ENCODE results near the gene SRC. TPM values are rescaled to one million over a fixed set of nuclear protein-coding genes. Genes with fewer than 3 reads are reported as not detected.
A peak's percentile ranks its signal among the peaks of the same experiment; 100 is the strongest.

The SRC gene
- total and polyA plus RNA-seq, 2 experiments from 2014 or later: 26.2 to 34.3 TPM

DNA sequence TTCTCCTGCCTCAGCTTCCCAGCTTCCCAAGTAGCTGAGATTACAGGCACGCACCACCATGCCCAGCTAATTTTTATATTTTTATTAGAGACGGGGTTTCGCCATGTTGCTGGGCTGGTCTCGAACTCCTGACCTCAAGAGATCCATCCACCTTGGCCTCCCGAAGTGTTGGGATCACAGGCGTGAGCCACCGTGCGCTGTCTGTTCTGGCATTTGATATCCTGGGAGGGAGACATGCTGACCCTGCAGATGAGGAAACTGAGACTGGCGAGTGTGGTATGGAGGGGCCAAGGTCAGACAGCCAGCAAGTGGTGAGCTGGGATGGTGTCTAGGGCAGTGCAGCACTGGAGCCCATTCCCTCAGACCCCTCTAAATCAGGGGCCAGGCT is 44.6 kb downstream of the SRC start:
- TF ChIP-seq, protein P1, sequence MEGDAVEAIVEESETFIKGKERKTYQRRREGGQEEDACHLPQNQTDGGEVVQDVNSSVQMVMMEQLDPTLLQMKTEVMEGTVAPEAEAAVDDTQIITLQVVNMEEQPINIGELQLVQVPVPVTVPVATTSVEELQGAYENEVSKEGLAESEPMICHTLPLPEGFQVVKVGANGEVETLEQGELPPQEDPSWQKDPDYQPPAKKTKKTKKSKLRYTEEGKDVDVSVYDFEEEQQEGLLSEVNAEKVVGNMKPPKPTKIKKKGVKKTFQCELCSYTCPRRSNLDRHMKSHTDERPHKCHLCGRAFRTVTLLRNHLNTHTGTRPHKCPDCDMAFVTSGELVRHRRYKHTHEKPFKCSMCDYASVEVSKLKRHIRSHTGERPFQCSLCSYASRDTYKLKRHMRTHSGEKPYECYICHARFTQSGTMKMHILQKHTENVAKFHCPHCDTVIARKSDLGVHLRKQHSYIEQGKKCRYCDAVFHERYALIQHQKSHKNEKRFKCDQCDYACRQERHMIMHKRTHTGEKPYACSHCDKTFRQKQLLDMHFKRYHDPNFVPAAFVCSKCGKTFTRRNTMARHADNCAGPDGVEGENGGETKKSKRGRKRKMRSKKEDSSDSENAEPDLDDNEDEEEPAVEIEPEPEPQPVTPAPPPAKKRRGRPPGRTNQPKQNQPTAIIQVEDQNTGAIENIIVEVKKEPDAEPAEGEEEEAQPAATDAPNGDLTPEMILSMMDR (IDR thresholded peaks at IDR 0.05; ENCODE audit: low read depth, low read length): no peak
- Histone ChIP-seq H3K9me3 (ENCODE audit: low read depth) (no peaks in the 10 kb centered on the region), H3K4me1 (ENCODE audit: low read depth) (peaks cover 3% of the 10 kb centered on the region), H3K4me3 (no peak overlapping the region), H3K36me3 (no peaks in the 10 kb centered on the region), H3K27me3 (no peaks in the 10 kb centered on the region), H3K27ac (no peak overlapping the region)
- no peak for DNase-seq (ENCODE audit: low read depth in 1 of 2, low spot score in 1 of 2)

DNA sequence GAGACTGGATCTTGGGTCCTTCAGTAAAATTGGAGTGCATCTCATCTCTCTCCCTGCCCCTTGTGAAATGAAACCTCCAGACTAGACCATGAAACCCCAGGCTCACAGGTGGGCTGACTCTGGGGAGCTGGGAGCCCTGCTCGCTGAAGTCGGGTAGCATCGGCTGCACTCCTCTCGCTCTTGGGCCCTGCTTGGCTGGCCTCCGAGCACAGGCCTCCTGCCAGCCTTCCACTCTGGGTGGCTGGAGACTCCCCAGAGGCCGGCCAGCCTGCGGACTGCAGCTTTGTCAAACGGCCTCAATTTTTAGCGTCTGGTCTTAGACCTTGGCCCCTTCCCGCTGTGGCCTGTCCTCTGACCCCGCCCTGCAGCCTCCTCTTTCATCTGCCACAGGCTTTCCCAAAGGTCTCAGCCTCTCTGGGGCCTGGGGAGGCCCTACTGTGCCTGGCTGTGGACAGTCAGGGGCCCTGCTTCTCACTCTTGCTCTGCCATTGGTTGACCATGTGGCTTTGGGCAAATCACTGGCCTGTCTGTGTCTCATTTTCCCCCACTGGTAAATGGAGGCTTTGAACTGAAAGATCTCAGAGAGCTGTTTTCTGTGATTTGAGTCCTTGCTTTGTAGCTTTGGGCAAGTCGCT is 45.1 kb downstream of the SRC start:
- no peaks in the 10 kb centered on the region for H3K9me3 ChIP-seq (ENCODE audit: low read depth)
- DNase-seq (ENCODE audit: low read depth in 1 of 2, low spot score in 1 of 2): no peak
- H3K4me1 ChIP-seq (ENCODE audit: low read depth): peaks cover 8% of the 10 kb centered on the region
- H3K27ac ChIP-seq: no peak overlapping the region
- TF ChIP-seq, protein P1 (IDR thresholded peaks at IDR 0.05; ENCODE audit: low read depth, low read length): no peak
- H3K4me3 ChIP-seq: no peak overlapping the region
- no peaks in the 10 kb centered on the region for H3K36me3 ChIP-seq
- no peaks in the 10 kb centered on the region for H3K27me3 ChIP-seq

DNA sequence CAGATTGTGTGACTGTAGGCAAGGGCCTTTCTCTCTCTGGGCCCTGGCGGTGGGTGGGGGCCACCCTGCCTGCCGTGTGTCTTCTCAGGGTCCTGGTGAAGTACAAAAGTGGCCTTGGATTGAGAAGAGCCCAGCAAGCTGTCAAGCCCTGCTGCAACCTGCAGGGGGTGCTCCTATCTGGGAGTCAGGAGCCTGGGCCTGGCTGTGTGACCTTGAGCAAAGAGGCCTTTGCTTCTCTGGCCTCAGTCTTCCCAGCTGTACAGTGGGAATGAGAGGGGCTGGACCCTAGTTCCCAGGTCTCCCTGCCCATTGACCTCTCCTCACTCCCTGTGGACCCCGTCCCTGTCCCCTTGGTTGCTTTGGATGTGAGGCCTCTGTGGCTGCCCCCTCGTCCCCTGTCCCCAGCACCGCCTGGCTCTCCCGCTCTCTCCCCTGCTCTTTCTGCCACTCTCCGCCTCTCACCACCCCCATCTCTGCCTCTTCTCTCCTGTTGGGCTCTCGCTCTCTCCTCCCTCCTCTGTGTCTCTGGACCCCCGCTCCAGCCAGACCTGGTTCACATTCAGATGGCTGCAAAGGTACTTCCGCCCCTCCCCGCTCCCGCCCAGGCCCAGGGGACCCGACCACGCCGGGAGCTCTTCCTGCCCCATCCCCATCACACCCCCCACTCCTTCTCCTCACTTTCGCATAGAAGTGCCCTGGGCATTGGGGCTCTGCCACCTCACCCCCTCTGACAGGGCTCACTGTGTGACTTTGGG is 46.7 kb downstream of the SRC start:
- no peaks in the 10 kb centered on the region for H3K27me3 ChIP-seq
- TF ChIP-seq, protein P1 (IDR thresholded peaks at IDR 0.05; ENCODE audit: low read depth, low read length): peak; percentile 35
- H3K4me3 ChIP-seq: no peak overlapping the region
- H3K9me3 ChIP-seq (ENCODE audit: low read depth): no peaks in the 10 kb centered on the region
- H3K27ac ChIP-seq: no peak overlapping the region
- no peaks in the 10 kb centered on the region for H3K36me3 ChIP-seq
- H3K4me1 ChIP-seq (ENCODE audit: low read depth): peaks cover 18% of the 10 kb centered on the region
- DNase-seq (ENCODE audit: low read depth in 1 of 2, low spot score in 1 of 2): peak in 1 of 2 donors; percentile 22

DNA sequence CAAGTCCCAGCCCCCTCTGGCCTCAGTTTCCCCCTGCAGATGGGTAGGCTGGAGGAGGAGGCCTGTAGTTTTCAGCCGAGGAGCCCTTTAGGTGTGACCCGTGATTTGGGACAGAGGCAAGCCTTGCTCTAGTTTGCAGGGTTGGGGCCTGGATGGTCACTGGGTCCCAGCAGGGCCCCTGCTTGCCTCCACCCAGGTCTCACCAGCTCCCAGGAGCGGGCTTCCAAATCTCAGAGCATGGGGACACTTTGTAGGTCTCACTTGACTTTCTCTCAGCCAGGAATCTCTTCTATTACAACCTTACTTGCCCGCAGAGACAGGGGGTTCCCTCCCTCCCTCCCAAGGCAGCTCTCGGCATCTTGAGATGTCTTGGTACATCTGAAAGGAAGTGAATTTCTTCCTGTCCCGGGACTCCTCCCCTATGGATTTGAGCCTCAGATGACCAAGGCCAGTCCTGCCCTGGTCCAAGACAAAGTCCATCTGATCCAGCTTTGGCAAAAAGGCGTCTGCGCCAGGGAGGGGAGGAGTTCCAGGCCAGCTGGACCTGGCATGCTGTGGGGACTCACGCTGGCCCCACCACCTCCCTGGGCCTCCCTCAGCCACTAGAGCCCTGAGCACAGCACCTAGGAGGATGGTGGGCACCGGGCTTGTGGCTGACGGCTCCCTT is 47.4 kb downstream of the SRC start:
- TF ChIP-seq, protein P1 (IDR thresholded peaks at IDR 0.05; ENCODE audit: low read depth, low read length): no peak
- Histone ChIP-seq H3K36me3 (peaks cover 1% of the 10 kb centered on the region), H3K27me3 (no peaks in the 10 kb centered on the region), H3K9me3 (ENCODE audit: low read depth) (no peaks in the 10 kb centered on the region), H3K27ac (no peak overlapping the region), H3K4me1 (ENCODE audit: low read depth) (peaks cover 18% of the 10 kb centered on the region), H3K4me3 (no peak overlapping the region)
- DNase-seq (ENCODE audit: low read depth in 1 of 2, low spot score in 1 of 2): no peak

DNA sequence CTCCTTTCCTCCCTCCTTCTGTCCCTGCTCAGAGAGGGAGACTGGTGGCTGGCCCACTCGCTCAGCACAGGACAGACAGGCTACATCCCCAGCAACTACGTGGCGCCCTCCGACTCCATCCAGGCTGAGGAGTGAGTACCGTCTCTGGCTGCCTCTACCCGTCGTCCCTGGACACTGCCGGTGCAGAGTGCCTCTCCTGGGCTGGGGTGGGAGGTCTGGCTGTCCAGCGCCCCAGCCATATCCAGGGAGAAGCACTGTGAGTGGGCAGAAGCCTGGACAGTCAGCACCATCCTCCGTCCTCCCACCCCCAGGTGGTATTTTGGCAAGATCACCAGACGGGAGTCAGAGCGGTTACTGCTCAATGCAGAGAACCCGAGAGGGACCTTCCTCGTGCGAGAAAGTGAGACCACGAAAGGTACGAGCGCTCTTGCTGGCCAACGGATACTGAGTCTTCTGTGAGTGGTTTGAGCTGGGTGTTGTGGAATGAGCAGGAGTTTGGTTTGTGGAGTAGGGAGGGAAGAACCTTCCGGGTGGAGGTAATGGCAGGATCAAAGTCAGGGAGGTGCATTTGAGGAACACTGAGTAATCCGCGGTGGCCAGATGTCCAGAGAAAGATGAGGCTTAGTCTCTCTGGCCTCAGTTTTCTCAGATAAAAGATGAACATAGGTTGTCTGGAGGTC is 48.1 kb downstream of the SRC start:
- Histone ChIP-seq H3K36me3 (peaks cover 8% of the 10 kb centered on the region), H3K27ac (no peak overlapping the region), H3K4me3 (no peak overlapping the region), H3K9me3 (ENCODE audit: low read depth) (no peaks in the 10 kb centered on the region), H3K4me1 (ENCODE audit: low read depth) (peaks cover 18% of the 10 kb centered on the region), H3K27me3 (no peaks in the 10 kb centered on the region)
- TF ChIP-seq, protein P1 (IDR thresholded peaks at IDR 0.05; ENCODE audit: low read depth, low read length): no peak
- no peak for DNase-seq (ENCODE audit: low read depth in 1 of 2, low spot score in 1 of 2)
